Upper lobe of left lung (tissue), 4 donors: ENCODE results near the gene C11orf91.

Experiments used
- POLR2A ChIP-seq, 4 donors: fragments of 450-650 bp; IDR thresholded peaks; one replicate each; pipeline ENCODE4 v1.5.1; 2016 to 2017; ENCODE audit warnings: antibody characterized with exemption in 4 of 4, mild to moderate bottlenecking in 2 of 4
- POLR2AphosphoS5 ChIP-seq, 2 donors: sonication (generic); formaldehyde crosslinking; IDR thresholded peaks; one replicate each; pipeline ENCODE4 v1.5.1; 2017; ENCODE audit warnings: antibody characterized with exemption in 2 of 2
- TF ChIP-seq, protein P1 (sequence below), 6 experiments: fragments of 450-650 bp in 4 of 6; fragments of 200-600 bp in 2 of 6; sonication (generic) in 2 of 6; IDR thresholded peaks; one replicate each; pipeline ENCODE4 v1.5.1; 2016 to 2019; ENCODE audit warnings: antibody characterized with exemption in 6 of 6

DNA sequence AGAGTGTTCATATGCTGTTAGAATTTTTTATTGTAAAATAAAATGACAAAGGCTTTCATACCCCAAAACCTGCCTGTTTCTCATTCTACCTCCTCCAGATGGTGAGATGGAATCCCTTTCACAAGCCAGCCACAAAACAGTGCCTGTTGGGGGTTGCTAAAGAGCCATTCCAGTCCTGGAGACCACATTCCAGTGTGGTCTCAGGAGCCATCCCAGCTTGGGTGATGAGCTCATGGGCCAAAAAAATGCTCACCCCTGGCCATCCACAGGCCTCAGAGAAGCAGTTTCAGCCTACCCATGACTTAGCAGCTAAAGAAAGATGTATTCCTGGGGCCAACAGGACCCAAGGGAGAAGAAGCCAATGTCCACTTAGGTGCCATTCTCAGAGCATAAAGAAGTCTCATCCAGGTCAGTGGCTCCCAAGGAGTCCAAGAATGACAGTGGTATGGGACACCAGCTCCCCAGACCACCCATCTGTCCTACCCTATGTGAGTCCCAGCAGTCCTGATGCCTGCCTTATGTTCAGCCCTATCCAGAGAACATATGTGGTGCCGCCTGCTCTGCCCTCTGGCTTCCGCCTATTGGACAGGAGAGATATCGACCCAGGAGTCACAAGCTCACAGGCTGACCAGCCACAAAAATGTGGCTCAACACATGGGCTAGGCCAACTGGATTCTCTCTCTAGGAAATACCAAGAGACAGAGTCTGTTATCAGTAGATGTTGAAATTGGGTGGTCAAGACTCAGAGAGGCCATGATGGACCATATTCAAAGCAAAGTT is 26.4 kb downstream of the C11orf91 start:
- TF ChIP-seq, protein P1, sequence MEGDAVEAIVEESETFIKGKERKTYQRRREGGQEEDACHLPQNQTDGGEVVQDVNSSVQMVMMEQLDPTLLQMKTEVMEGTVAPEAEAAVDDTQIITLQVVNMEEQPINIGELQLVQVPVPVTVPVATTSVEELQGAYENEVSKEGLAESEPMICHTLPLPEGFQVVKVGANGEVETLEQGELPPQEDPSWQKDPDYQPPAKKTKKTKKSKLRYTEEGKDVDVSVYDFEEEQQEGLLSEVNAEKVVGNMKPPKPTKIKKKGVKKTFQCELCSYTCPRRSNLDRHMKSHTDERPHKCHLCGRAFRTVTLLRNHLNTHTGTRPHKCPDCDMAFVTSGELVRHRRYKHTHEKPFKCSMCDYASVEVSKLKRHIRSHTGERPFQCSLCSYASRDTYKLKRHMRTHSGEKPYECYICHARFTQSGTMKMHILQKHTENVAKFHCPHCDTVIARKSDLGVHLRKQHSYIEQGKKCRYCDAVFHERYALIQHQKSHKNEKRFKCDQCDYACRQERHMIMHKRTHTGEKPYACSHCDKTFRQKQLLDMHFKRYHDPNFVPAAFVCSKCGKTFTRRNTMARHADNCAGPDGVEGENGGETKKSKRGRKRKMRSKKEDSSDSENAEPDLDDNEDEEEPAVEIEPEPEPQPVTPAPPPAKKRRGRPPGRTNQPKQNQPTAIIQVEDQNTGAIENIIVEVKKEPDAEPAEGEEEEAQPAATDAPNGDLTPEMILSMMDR (IDR thresholded peaks at IDR 0.05) = no peak
- TF ChIP-seq POLR2AphosphoS5 (IDR thresholded peaks at IDR 0.05) (no peak), POLR2A (IDR thresholded peaks at IDR 0.05) (no peak)
